GM18867 (cell line): Measurements from ENCODE around the gene NAA60.
"Not testable (repeated sequence)": the region's sequence is repeated elsewhere in the genome, so short reads cannot be mapped to it uniquely, and the experiment has no call there.

ENCODE experiments used
- ATAC-seq: cut with Tn5 transposase; IDR thresholded peaks from one replicate; pipeline ENCODE4 v1.9.1; 2021; ENCODE audit warnings: mild to moderate bottlenecking, moderate library complexity; ENCODE audit not compliant: unreplicated experiment

Gene NAA60

GRCh38 chr16:3481696-3482658 lies 38.5 kb downstream of the NAA60 start:
- no peak for ATAC-seq

- ATAC-seq, result no peak
These were observed 39.3 kb downstream of the NAA60 start for GRCh38 chr16:3482659-3483241.

- ATAC-seq, result no peak
These were observed 41.0 kb downstream of the NAA60 start for GRCh38 chr16:3484318-3485096.

GRCh38 chr16:3485097-3485745 lies 41.7 kb downstream of the NAA60 start:
- no peak for ATAC-seq

GRCh38 chr16:3485821-3486505 lies 42.5 kb downstream of the NAA60 start:
- no peak for ATAC-seq

- no peak for ATAC-seq
These were observed 43.2 kb downstream of the NAA60 start for GRCh38 chr16:3486506-3487215.

- ATAC-seq, result no peak
These were observed 44.3 kb downstream of the NAA60 start for GRCh38 chr16:3487521-3488410.

GRCh38 chr16:3488801-3489200 lies 45.3 kb downstream of the NAA60 start:
- ATAC-seq, result no peak

- no peak for ATAC-seq
These were observed 47.6 kb downstream of the NAA60 start for GRCh38 chr16:3490911-3491629.

- no peak for ATAC-seq
These were observed 48.9 kb downstream of the NAA60 start for GRCh38 chr16:3492356-3492755.

- ATAC-seq, result no peak
These were observed 51.0 kb downstream of the NAA60 start for GRCh38 chr16:3494386-3494973.

GRCh38 chr16:3495176-3495575 lies 51.7 kb downstream of the NAA60 start, which contains the start of gene C16orf90:
TSS of gene C16orf90 (minus strand) at chr16:3495489. CDS start at chr16:3495421, 68 bp downstream.
- ATAC-seq, result no peak

- no peak for ATAC-seq
These were observed 52.9 kb downstream of the NAA60 start for GRCh38 chr16:3496386-3496785.

GRCh38 chr16:3497771-3498170 lies 54.3 kb downstream of the NAA60 start:
- no peak for ATAC-seq

GRCh38 chr16:3498988-3499387 lies 55.5 kb downstream of the NAA60 start:
- ATAC-seq, result no peak

- ATAC-seq, result not testable (repeated sequence)
These were observed 57.9 kb downstream of the NAA60 start for GRCh38 chr16:3501412-3501761.

GRCh38 chr16:3501783-3502400 lies 58.4 kb downstream of the NAA60 start:
- no peak for ATAC-seq
